SK-N-SH (cell line): Measurements from ENCODE around the gene CHD1.

Experiments used
- CTCF ChIP-seq: fragments of 200-600 bp; sonication (generic); IDR thresholded peaks from 2 replicates; pipeline ENCODE4 v1.6.1; 2017; ENCODE audit warnings: antibody characterized with exemption, mild to moderate bottlenecking, moderate library complexity
- EP300 ChIP-seq, 2 experiments: IDR thresholded peaks; 2 replicates each; pipeline versions ENCODE4 v1.4.0 to v1.6.1; 2012; ENCODE audit warnings: borderline replicate concordance in 1 of 2, low read depth in 1 of 2, low read length in 1 of 2
- EZH2phosphoT487 ChIP-seq: fragments of 200-600 bp; sonication (generic); IDR thresholded peaks from 2 replicates; pipeline ENCODE4 v1.6.1; 2017; ENCODE audit warnings: low read depth, mixed run types, mild to moderate bottlenecking, antibody characterized with exemption, moderate library complexity, borderline replicate concordance
- GATA2 ChIP-seq: sonication (generic); formaldehyde crosslinking; IDR thresholded peaks from 2 replicates; pipeline ENCODE4 v1.5.0; 2020; ENCODE audit warnings: mild to moderate bottlenecking, missing genetic modification reagents
- IRF3 ChIP-seq: fragments of 150-350 bp; IDR thresholded peaks from 2 replicates; pipeline ENCODE4 v1.6.1; 2016; ENCODE audit warnings: mild to moderate bottlenecking, low read depth, low read length
- NFIC ChIP-seq: IDR thresholded peaks from 2 replicates; pipeline ENCODE4 v1.4.0; 2012; ENCODE audit warnings: borderline replicate concordance
- POLR2AphosphoS5 ChIP-seq: IDR thresholded peaks from 2 replicates; pipeline ENCODE4 v1.6.1; 2012; ENCODE audit warnings: low read depth, low read length
- REST ChIP-seq: IDR thresholded peaks from 2 replicates; pipeline ENCODE4 v1.6.1; 2012; ENCODE audit warnings: mild to moderate bottlenecking, low read depth, low read length, moderate library complexity
- SMC3 ChIP-seq: IDR thresholded peaks from 2 replicates; pipeline ENCODE4 v1.6.1; 2012; ENCODE audit warnings: low read depth, low read length, improper control_type of control experiment
- TEAD4 ChIP-seq: IDR thresholded peaks from 2 replicates; pipeline ENCODE4 v1.4.0; 2012; ENCODE audit warnings: mild to moderate bottlenecking, borderline replicate concordance; ENCODE audit not compliant: insufficient read depth

GRCh38 chr5:98816582-98817222 is 112.1 kb downstream of the CHD1 start:
- TF ChIP-seq CTCF = no peak
- no peak for TF ChIP-seq IRF3
- TF ChIP-seq REST = no peak
- TF ChIP-seq GATA2 (CRISPR knock-in tag) = no peak
- TF ChIP-seq TEAD4 = no peak
- TF ChIP-seq NFIC = no peak
- no peak for TF ChIP-seq POLR2AphosphoS5
- TF ChIP-seq EP300 (IDR thresholded peaks at IDR 0.05; ENCODE audit: borderline replicate concordance in 1 of 2, low read depth in 1 of 2, low read length in 1 of 2) = no peak
- TF ChIP-seq SMC3 = no peak
- no peak for TF ChIP-seq EZH2phosphoT487
